ENCODE results near the gene FBXO42.
A peak's percentile ranks its signal among the peaks of the same experiment; 100 is the strongest.
"Not testable (repeated sequence)": the region's sequence is repeated elsewhere in the genome, so short reads cannot be mapped to it uniquely, and the experiment has no call there.

Gene FBXO42

DNA sequence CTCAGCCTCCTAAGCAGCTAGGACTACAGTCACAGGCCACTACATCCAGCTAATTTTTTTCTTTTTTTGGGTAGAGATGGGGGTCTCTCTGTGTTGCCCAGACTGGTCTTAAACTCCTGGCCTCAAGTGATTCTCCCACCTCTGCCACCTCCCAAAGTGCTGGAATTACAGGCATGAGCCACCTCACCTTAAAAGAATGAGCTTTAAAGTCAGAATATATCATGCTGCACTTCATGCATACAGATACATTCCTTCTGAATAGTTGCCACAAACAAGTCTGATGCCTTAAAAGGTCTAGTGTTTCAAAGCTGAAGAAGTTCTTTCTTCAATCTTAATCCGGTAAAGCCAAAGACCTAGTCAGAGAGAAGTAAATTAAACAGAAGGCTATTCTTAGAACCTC lies 91.5 kb downstream of the FBXO42 start:
- peak; percentile 79 for DNase-seq (ENCODE audit: low spot score)

DNA sequence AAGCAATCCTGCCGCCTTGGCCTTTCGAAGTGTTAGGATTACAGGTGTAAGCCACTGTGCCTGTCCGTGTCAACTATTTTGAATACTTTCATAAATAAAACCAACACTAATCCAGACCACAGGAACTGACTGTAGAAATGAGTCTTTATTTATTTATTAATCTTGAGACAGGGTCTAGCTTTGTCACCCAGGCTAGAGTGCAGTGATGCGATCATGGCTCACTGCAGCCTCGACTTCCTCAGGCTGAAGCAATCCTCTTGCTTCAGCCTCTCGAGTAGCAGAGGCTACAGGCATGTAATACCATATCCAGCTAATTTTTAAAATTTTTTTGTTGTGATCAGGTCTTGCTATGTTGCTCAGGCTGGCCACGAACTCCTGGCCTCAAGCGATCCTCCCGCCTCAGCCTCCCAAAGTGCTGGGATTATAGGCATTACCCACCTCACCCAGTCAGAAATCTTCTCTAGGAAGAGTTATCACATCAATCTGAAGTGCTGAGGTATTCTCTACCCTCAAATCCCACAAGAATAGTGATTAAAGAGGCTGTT lies 93.6 kb downstream of the FBXO42 start:
- DNase-seq (ENCODE audit: low spot score) = peak; percentile 61

DNA sequence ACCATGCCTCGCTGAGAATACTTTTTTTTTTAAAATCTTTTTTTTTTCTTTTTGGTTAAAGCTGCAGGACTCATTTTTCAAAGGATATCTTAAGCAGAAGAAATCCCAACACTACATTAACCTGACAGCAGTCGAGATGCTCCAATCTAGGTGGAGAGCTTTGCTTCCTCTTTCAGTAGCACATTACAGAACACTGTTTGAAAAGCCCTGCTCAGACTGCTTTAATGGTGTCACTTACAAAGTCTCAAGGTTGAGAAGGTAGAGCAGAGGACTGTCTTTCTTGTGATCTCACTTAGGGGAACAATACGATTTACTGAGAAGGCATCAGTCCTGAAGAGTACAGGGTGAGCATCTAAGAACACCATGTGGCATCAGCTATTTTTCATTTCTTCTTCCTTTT lies 94.3 kb downstream of the FBXO42 start:
- DNase-seq (ENCODE audit: low spot score) = no peak

DNA sequence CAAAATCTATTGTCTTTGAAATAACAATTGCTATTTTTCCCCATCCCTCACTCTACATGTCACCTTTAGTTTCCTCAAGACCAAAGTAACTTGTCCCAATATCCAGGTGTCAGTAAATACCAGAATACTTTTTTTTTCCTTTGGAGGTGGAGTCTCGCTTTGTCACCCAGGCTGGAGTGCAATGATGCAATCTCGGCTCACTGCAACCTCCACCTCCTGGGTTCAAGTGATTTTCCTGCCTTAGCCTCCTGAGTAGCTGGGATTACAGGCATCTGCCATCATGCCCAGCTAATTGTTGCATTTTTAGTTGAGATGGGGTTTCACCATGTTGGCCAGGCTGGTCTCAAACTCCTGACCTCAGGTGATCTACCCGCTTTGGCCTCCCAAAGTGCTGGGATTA lies 94.7 kb downstream of the FBXO42 start:
- DNase-seq (ENCODE audit: low spot score) = not testable (repeated sequence)

DNA sequence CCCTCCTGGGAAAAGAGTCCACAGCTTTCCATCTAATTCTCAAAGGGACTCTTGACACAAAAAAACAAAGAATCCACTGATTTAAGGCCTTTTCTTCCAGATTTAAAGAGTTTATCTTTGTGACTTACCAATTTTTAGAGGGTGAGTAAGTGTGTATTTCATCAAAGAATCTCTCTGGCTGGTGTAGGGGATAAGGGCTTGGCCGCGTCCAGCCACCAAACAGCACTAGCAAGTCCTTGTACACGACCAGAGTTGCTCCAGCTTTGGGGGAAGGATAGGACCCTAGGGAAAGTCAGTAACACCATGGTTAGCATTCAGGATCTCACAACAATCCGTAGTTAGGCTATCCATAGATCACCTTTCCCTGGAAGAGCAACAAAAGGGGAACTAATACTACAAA lies 95.8 kb downstream of the FBXO42 start:
- DNase-seq (ENCODE audit: low spot score) = no peak

DNA sequence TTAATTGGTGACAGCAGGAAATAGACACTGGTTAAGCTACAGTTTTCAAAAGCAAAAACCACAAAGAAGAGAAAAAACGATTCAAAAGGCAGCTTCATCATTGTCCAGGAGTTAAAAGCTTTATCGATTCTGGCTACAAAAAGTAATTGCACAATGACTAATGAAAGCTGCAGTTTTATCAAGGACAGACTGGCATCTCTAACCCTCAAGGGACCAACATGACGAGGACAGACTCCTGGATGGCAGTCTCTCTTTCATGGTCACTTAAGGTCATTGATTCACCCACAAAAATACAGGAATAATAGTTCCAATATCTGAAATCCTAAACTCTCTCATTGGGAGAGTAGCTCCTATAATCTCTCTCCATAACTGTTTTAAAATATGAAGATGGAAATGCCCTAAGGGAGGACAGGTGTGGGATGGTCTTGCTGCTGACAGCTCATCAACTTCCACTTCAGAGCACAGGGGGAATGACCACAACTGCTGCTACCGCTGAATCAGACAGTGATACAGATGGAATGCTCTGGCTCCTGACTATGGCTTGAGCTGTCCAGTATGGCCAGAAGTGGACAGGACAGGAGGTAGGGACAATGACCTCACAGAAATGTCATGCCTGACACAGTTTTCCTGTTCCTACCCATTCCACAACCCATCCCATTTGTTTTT lies 97.9 kb downstream of the FBXO42 start:
- DNase-seq (ENCODE audit: low spot score) = peak; percentile 83

DNA sequence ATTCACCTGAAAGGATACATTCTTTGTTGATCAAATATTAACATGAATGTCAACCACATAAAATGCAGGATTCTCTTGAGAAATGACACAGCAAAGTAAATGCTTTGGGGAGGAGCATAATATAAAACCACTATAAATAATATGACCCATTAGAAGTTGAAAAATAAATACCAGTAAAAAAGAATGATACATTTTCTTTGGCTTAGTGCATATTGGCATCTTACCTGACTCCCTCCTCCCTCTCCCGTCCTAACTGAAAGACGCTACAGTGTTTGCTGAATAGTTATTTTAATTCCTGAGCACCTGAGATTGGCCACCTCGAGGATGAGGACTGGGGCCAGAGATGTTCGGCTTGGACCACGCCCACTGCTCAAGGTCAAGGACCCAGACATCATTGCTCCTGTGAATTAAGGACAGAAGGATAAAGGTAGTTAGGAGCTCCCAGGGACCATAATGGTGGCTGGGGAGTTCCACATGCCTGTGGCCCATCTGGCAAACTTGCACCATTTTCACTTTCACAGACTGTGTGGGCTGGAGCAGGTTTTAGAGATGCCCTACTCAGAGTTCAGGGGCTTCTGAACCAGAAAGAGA lies 98.9 kb downstream of the FBXO42 start:
- DNase-seq (ENCODE audit: low spot score) = no peak

DNA sequence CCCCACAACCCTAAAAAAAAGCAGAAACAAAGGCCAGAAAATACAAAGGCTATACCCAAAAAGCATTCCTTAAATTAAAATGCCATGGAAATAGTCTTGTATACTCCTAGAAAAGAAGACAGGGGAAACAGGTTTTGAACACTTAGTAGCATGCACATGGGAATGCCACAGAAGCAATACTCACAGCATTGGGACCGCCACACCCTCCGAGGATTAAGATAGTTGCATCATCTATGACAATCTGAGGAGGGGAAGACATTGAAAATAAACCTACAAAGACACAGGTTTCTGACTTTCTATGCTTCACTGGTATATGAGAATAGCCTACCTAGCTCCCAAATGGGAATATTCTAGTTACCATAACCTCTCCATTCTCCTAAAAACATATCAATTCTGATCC lies 99.4 kb downstream of the FBXO42 start:
- DNase-seq (ENCODE audit: low spot score) = no peak

DNA sequence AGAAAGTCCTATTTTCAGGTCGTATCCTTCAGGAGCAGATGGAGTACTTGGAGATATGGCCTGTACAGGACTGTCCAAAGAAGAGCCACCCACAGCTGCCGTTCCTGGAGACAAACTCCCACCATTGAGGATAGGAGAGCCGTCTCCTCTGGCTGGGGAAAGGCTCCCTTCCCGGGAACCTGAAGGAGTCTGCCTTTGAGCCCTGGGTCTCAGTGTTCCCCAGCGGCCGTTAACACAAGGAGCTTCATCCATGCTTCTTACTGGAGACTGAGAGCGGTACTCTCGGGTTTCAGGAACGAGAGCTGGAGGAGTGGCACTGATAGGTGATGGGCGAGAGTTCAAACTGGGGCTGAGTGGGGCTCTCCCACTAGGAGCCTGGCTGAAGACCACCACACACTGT lies 100.9 kb downstream of the FBXO42 start:
- DNase-seq (ENCODE audit: low spot score) = no peak

DNA sequence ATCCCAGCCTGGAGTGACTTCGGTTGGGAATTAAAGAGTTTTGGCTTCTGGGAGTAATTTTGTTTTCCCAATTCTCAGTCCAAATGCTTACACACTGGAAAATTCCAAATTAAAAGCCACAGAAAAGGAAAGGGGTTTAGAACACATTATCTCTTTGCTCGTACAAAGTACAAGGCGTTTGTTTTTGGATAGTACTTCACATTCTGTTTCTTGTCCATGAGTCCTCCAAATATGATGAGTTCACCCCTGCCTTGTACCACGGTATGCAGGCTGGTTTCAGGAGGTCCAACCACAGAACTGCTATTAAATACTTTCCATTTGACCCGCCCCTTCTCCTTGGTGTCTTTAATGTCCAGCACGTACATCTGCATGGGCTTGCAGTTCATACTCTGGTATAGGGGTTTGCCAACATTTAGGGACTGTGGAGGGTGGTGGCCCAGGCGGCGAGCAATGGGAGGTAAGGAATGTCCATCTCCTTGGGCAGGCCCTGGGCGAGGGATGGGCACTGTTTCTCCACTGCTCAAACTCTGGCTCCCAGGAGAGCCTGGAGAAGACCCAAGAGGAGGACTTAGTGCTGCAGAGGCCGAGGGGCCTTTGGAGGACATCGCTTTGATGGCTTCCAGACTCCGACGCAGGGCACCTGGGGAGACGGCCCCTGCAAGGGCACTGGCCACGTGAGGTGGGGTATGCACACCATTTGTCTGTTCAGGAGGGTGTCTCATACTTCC lies 101.6 kb downstream of the FBXO42 start:
- DNase-seq (ENCODE audit: low spot score) = no peak

DNA sequence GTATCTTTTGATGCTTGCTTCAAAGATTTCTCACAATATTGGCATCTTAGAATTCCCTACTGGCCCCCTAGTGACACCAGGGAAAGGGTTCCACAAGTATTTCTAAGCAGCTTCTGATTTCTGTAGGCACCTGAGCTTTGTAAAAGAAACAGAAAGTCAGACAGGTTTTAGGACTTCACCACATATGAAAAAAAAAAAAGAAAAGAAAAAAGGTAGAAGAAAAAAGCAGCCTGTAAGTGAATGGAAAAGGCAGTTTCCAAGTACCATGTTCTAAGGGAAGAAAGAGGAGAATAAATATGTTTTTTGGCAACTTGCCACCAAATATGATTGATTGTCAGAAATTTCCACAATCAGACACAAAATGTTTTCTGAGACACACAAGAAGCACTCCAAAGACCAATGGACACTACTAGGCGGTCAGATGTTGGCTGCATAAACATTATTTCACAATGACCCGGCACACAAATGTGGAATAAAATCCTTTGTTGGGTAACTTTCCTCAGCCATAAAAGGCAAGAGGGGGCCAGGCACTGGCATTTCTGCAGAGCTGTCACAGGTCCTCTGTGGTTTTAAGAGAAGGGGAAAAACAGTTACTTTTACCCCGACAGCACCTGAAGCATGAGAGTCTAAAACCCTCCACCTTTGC lies 102.6 kb downstream of the FBXO42 start:
- DNase-seq (ENCODE audit: low spot score) = no peak

DNA sequence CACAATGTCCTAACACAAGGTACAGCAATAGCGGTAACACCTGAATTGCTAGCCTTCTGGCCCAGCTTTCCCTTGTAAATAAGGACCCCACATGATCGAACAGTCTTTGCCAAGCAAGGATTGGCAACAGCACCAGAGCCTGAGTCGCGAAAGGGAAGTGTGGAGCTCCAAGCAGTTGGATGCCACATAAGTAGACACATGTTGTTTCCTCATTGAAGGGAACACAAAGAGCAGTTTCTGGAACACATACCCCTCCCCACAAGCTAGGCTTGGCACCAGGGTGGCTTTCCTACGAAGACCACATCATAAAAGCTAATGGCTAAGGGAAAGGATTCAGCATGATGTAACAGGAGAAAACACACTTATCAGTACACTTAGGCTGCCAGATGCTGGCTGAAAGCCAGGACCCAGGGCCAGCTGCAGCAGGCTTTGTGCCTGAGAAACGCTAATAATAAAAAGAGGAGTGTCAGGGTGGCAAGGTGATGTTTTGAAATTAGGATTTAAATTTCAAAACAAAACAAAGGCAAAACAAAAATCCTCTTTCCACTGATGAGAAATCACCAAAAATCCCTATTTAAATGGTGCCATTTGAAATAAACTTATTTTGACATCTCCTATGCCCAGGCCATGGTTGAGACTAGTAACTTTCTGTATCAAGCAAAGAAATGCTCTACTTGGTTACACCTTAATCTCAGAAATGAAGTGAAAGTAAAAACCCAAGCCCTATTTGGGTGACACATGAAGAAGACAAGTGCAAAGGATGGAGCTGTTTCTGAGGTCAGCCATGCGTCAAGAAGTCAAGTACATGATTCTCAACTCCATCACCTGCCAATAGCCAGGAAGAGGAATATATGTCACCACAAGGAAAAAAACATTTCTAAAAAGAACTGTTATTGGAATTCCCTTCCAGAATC lies 103.4 kb downstream of the FBXO42 start:
- DNase-seq (ENCODE audit: low spot score) = peak; percentile 50

DNA sequence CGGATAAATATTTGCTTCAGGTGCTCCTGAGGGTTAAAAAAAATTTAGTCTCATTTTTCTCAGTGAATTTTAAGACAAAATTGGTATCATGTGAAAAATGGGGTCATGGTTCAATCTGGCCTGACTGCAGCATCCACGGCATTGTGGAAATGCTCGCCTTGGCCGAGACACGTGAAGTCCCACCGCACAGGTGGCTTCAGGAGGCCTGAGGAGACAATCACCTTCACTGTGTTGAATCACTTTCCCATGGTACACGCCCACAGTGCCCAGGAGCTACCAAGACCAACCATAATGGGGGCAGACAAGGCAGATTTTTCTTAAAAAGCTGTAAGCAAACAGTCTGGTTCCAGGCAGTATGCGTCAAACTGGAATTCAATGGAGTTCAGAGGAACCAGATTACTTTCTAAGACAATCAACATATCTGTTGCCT lies 104.3 kb downstream of the FBXO42 start:
- no peak for DNase-seq (ENCODE audit: low spot score)

DNA sequence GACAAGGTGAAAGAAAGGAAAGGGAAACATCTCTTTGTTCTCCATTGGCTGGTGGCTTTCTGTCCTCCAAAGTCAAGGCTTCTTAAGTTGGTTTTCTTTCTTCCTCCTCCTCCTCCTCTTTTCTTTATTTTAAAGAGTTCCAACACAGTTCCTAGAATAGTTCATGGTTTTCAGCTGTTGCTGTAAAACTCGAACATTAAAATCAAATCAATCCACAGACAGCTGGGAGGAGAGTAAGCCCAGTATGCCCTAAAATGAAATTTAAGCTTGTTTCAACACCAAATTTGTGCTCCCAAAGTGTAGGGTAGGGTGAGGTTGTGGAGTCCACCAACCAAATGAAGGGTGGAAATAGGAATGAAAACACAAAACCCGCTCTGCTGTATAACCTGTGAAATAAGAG lies 104.8 kb downstream of the FBXO42 start:
- no peak for DNase-seq (ENCODE audit: low spot score)

DNA sequence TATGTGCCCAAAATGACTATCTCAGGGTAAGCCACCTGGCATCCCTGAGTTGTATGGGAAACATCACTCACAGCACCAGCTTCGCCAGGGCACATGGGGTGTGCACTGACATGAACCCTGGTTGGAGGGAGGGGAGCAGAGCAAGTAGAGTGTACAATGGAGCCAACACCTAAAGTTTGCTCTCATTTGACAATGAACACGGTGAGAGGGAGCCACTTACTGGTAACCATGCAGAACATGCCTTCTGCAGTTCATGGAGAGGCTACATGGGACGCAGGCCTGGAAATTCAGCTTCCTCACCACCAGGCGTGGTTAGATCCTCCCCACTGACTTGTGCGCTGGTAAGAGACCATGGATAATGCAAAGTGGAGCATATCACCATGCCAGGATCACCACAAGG lies 105.3 kb downstream of the FBXO42 start:
- no peak for DNase-seq (ENCODE audit: low spot score)

DNA sequence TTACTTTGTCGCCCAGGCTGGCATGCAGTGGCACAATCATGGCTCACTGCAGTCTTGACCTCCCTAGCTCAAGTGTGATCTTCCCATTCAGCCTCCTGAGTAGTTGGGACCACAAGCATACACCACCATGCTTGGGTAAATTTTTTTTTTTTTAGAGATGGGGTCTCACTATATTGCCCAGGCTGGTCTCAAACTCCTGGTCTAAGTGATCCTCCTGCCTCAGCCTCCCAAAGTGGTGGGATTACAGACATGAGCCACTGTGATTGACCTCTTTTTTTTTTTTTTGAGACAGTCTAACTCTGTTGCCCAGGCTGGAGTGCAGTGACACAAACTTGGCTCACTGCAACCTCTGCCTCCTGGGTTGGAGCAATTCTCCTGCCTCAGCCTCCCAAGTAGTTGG lies 106.0 kb downstream of the FBXO42 start:
- DNase-seq (ENCODE audit: low spot score) = not testable (repeated sequence)

DNA sequence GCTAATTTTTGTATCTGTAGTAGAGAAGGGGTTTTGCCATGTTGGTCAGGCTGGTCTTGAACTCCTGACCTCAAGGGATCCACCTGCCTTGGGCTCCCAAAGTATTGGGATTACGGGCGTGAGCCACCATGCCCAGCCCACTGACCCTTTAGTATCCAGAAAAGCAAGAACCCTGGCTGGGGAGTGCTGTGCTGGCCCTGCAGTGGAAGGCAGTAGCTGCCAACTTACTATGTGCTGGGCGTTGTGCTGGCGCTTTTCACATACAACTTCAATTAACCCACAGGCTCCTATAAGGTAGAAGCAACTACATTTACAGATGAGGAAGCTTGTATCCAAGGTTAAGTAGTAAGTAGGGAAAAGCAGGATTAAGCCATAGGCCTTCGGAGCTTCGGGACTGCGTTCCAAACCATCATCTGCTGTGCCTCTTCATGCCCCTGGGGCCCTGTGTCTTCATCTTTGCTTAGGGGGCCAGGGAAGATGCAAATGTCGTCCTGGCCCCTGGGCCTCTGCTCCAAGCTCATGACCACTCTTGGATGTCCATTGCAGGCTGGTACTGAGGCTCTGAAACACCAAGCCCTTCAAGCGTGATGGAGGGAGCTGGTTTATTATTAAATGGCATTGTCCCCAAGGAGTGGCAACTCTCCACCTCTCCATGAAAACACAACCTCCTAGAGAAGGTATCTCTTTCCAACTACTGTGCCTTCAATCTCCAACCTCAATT lies 106.6 kb downstream of the FBXO42 start:
- no peak for DNase-seq (ENCODE audit: low spot score)

DNA sequence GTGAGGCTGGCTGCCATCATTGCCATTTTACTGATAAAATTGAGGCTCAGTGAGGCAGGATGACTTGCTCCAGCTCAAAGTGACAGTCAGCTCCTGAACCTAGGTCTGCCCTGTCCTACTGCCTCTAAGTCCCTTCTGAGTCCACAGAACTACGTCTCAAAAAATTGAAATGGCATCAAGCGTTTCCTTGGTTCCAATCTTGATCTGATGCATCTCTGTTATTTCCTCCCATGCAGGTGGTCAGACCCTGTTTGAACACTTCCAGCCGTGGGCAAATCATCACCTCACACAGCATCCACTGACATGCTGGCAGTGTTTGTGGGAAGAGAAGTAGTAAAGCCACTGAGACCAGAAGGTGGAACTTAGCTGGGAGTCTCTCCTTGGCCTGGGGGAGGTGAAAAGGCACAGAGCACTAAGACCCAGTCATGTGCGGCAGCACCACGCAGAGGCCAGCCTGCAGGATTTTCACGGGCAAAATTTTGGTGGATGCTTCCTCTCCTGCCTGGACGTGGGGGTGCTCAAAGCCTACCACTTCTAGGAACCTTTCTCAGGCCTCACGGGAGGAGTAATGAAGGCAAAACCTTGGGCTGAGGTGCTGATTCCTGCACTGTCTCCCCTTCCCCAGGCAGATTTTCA lies 107.5 kb downstream of the FBXO42 start:
- no peak for DNase-seq (ENCODE audit: low spot score)

DNA sequence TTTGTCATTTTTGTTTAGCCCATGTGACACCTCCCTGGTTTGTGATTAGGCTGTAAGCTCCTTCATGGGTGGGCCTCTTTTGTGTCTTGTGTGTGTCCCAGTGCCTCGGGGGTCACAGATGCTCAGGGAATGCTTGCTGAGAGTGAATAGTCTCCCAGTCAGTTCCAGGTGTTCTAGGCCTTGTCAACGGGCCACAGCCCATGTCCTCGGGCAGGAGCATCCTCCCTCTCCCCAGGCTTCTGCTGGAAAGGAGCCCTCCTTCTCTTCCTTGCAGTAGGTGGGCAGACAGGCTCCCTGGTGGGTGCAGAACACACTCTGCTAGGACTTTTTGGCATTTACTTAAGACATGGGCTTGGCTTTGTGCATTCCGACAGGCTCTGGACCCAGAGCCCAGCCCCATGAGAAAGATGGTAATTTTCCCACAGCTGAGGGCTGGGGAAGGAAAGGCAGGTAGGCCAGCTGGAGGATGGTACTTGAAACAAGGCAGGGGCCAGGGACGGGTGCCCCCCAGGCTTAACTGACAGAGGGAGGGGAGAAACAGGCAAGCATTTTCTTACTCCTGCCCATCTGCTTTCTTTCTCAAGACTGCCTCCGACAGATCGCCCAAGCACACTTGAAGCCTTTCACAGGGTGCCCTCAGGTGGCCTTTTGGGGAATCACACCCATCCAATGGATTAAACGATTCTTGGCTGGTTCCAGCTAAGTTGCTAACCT lies 108.2 kb downstream of the FBXO42 start:
- DNase-seq (ENCODE audit: low spot score) = peak; percentile 78

DNA sequence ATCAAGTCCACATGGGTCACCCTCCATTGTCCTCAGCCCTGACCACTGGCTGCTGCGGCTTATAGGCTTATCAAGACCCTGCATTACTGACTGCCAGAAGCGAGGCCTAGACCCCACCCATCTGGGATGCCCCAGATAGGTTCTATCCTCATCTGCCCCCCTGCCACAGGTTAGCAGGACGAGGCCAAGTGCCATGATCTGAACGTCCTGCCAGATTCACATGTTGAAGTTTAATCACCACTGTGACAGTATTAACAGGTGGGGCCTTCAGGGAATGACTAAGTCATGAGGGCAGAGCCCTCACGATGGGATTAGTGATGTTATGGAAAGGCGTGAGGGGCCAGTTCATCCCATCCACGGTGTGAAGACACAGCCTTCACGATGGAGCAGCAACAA lies 109.1 kb downstream of the FBXO42 start:
- DNase-seq (ENCODE audit: low spot score) = no peak

Measured in kidney tubule cell (primary cell).